ENCODE data around the gene NOL4L. TPM values are rescaled to one million over a fixed set of nuclear protein-coding genes. Genes with fewer than 3 reads are reported as not detected.

Gene NOL4L
- total RNA-seq, 2 experiments from 2014 or later = 53.1 to 55.6 TPM

DNA sequence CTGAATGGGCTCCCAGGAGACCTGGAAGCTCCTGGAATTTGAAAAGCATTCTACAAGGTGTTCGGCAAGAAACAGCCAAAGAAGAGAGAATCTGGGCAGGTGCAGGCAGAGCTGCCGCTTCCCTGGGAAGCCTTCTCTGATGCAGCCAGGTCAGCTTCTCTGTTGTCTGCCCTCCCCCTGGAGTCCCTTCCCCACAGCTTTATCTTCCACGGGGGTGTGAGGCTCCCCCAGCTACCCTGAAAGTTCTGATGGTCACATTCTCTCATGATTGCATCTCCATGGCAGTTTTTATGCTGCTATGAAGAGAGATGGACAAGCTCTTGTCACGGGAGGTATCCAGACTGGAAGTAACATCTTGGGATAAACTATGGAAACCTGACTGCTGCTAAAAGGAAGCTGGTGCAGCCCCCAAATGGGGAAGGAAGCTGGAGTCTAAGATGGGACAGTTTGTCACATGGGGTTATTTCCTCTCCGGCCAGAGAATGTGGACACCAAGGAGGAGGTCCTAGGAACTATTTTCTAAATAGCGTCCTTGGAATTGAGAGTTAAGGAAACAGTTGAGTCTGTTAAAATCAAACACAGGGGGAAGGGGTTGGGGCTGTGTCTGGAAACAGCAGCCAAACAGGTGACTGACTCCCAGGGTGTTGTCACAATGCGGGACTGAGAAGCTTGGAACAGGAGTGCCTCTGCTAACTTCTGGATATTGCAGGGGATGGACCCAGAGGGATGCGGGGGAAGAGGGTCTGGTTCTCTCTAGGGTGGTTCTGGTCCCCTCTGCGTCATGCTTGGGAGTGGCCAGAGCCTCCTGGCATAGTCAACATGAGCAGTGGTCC lies 135.9 kb downstream of the NOL4L start:
- H3K9me3 ChIP-seq (ENCODE audit: control insufficient read depth in 1 of 2, insufficient read depth in 1 of 2, low read length in 2 of 2) = no peaks in the 10 kb centered on the region
- TF ChIP-seq CTCF (IDR thresholded peaks at IDR 0.05) = no peak
- intact Hi-C loops (cut with DNase I, micrococcal nuclease) = loop anchor here in 1 of 2 experiments (5.0 kb wide), 1 partner anchor 33 kb away; no protein-coding TSS in a partner anchor
- DNase-seq (no peak), ATAC-seq (ENCODE audit: poor library complexity) (no peak)
- peaks cover 12% of the 10 kb centered on the region for H3K4me1 ChIP-seq (ENCODE audit: insufficient read depth, low read length)
- ChIA-PET CTCF (no interaction called here), POLR2A (no interaction called here)
- Mint-ChIP-seq H3K9me3 (no peaks in the 10 kb centered on the region), H3K36me3 (ENCODE audit: low read depth) (peaks cover 82% of the 10 kb centered on the region), H3K27me3 (no peaks in the 10 kb centered on the region), H3K4me1 (ENCODE audit: low read depth) (peaks cover 14% of the 10 kb centered on the region), H3K27ac (peak overlapping the region; percentile 65), H3K4me3 (no peak overlapping the region)
- H3K27ac ChIP-seq (ENCODE audit: low read depth in 1 of 2, low read length in 2 of 2) = peak overlapping the region in 1 of 2 donors; percentile 43
- H3K27me3 ChIP-seq (ENCODE audit: control insufficient read depth in 1 of 2, insufficient read depth in 2 of 2, low read length in 2 of 2) = no peaks in the 10 kb centered on the region
- H3K4me3 ChIP-seq (ENCODE audit: low read length) = no peak overlapping the region
- H3K36me3 ChIP-seq (ENCODE audit: insufficient read depth, low read length) = peaks cover 89% of the 10 kb centered on the region

DNA sequence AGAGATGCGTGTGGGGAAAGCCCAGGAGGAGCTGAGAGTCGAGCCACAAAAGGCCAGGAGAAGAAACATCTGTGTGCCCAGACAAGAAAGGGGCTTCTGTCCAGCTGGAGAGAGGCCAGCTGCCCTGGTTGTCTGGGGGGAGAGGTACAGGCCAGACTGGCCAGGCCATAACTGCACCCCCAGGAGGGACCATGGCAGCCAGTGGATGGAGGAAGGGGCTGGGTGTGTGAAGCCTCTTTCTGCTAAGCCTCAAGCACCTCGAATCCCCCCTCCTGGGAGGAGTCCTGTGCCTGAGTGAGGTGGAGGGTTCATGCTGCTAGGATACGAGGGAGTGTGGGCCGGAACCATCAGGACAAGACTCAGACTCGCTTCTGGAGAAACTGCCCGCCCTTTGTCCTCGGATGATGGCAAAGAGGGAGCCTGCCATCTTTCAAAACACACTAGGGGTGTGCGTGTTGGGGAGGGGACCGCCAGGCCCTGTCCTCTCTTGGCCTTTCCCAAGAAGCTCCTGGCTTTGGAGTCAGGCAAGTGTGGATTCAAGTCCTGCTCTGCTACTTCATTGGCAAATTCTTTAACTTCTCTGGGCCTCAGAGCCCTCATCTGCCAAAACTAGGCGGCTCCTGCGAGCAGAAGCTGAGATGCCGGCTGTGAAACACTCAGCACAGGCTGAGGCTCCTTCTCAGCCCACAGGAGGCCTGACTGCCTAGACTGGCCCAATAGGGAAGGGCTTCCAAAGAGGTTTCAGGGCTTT lies 136.7 kb downstream of the NOL4L start:
- no peak for ATAC-seq (ENCODE audit: poor library complexity)
- POLR2A ChIA-PET = no interaction called here
- no peak for DNase-seq
- CTCF ChIA-PET = no interaction called here
- Histone ChIP-seq H3K36me3 (ENCODE audit: insufficient read depth, low read length) (peaks cover 88% of the 10 kb centered on the region), H3K9me3 (ENCODE audit: control insufficient read depth in 1 of 2, insufficient read depth in 1 of 2, low read length in 2 of 2) (no peaks in the 10 kb centered on the region), H3K4me3 (ENCODE audit: low read length) (no peak overlapping the region), H3K27me3 (ENCODE audit: control insufficient read depth in 1 of 2, insufficient read depth in 2 of 2, low read length in 2 of 2) (no peaks in the 10 kb centered on the region), H3K4me1 (ENCODE audit: insufficient read depth, low read length) (peaks cover 15% of the 10 kb centered on the region), H3K27ac (ENCODE audit: low read depth in 1 of 2, low read length in 2 of 2) (no peak overlapping the region)
- H3K27ac Mint-ChIP-seq = peak overlapping the region; percentile 65
- no peaks in the 10 kb centered on the region for H3K27me3 Mint-ChIP-seq
- no peaks in the 10 kb centered on the region for H3K9me3 Mint-ChIP-seq
- intact Hi-C loops (cut with DNase I, micrococcal nuclease) = loop anchor here in 1 of 2 experiments (5.0 kb wide), 1 partner anchor 34 kb away; no protein-coding TSS in a partner anchor
- peaks cover 21% of the 10 kb centered on the region for H3K4me1 Mint-ChIP-seq (ENCODE audit: low read depth)
- peaks cover 80% of the 10 kb centered on the region for H3K36me3 Mint-ChIP-seq (ENCODE audit: low read depth)
- TF ChIP-seq CTCF (IDR thresholded peaks at IDR 0.05) = no peak
- H3K4me3 Mint-ChIP-seq = no peak overlapping the region

- Mint-ChIP-seq H3K27me3 (no peaks in the 10 kb centered on the region), H3K9me3 (no peaks in the 10 kb centered on the region), H3K4me1 (ENCODE audit: low read depth) (peaks cover 24% of the 10 kb centered on the region), H3K4me3 (no peak overlapping the region), H3K36me3 (ENCODE audit: low read depth) (peaks cover 78% of the 10 kb centered on the region), H3K27ac (peak overlapping the region; percentile 65)
- ChIA-PET CTCF (interaction anchor here (0.7 kb wide), 1 partner anchor 14 kb away, joined by 3 read pairs; no protein-coding TSS in a partner anchor), POLR2A (no interaction called here)
- TF ChIP-seq CTCF (IDR thresholded peaks at IDR 0.05) = no peak
- ATAC-seq (ENCODE audit: poor library complexity) = no peak
- Histone ChIP-seq H3K4me3 (ENCODE audit: low read length) (no peak overlapping the region), H3K9me3 (ENCODE audit: control insufficient read depth in 1 of 2, insufficient read depth in 1 of 2, low read length in 2 of 2) (no peaks in the 10 kb centered on the region), H3K36me3 (ENCODE audit: insufficient read depth, low read length) (peaks cover 88% of the 10 kb centered on the region), H3K4me1 (ENCODE audit: insufficient read depth, low read length) (peaks cover 15% of the 10 kb centered on the region), H3K27ac (ENCODE audit: low read depth in 1 of 2, low read length in 2 of 2) (peak overlapping the region in 1 of 2 donors; percentile 33), H3K27me3 (ENCODE audit: control insufficient read depth in 1 of 2, insufficient read depth in 2 of 2, low read length in 2 of 2) (no peaks in the 10 kb centered on the region)
- DNase-seq = no peak
- intact Hi-C loops (cut with DNase I, micrococcal nuclease) = loop anchor here in 1 of 2 experiments (5.0 kb wide), 1 partner anchor 35 kb away; no protein-coding TSS in a partner anchor
These were observed 137.8 kb downstream of the NOL4L start for GRCh38 chr20:32447136-32448027.
